GM11168 (cell line): ENCODE measurements around the gene COBL.

ENCODE experiments used
- in situ Hi-C: fragments of 300-500 bp; cut with MboI; formaldehyde crosslinking; loops from one replicate; pipeline ENCODE4 v1.12.0; 2022; ENCODE audit warnings: low sequenced_read_pairs; ENCODE audit not compliant: unreplicated experiment

The COBL gene

DNA sequence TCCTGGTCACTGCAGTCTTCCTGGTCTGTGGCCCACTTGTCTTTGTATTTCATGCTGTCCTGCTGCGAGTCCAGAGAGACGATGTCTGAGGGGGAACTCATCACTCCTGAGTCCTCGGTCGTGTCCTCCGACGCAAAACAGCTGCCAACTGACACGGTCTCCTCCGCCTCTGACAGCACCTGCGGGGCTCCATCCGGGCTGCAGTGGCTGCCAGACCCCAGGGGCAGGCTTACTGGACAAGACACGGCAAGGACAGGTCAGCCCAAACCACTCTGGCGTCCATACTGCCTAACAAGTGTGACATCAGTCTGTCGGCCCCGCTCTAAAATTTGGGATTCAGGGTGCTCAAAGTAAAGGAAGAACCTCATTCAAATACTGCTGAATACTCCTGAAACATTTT is 273.1 kb downstream of the COBL start:
- in situ Hi-C loops, result no loop called here

DNA sequence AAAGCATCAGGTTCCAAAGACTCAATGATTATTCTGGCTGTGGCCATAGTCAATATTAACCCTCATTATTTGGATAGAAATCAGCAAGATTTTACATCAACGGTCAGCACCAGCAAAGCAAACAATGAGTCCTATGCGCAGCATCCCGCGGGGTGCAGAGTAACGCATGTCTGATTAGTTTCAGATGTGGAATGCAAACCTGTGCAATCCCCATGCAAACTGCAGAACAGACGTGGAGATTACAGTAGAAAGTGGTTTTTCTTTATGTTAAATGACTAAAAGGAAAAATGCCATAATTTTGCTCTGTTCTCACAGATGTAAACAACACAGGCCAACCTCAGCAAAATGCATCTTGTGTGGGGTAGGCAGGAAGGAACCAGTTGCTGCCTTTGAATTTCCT is 275.8 kb downstream of the COBL start:
- in situ Hi-C loops, result no loop called here

DNA sequence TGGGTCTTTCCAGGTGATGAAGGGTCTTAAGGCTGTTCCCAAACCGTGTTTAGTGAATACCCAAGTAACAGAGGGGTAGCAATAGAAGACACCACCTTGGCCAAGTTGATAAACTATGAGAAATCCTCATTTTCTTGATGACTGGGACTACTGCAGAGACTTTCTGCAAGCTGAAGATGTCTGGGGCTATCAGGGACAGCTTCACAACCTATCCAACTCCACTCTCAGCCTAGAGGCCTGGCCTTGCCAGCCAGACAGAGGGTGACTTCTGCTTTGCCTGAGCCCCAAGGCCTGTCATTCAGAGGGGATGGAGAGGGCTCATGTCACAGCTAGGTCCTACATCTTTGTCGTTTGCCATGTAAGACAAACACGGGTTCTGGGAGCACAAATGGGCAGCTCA is 278.0 kb downstream of the COBL start:
- in situ Hi-C loops, result no loop called here

- in situ Hi-C loops, result no loop called here
Measured at GRCh38 chr7:51035716-51036115, 280.9 kb downstream of the COBL start.

- in situ Hi-C loops, result no loop called here
Measured at GRCh38 chr7:51034521-51035264, 281.9 kb downstream of the COBL start.

GRCh38 chr7:51033727-51034520 is 282.7 kb downstream of the COBL start:
- in situ Hi-C loops, result no loop called here

DNA sequence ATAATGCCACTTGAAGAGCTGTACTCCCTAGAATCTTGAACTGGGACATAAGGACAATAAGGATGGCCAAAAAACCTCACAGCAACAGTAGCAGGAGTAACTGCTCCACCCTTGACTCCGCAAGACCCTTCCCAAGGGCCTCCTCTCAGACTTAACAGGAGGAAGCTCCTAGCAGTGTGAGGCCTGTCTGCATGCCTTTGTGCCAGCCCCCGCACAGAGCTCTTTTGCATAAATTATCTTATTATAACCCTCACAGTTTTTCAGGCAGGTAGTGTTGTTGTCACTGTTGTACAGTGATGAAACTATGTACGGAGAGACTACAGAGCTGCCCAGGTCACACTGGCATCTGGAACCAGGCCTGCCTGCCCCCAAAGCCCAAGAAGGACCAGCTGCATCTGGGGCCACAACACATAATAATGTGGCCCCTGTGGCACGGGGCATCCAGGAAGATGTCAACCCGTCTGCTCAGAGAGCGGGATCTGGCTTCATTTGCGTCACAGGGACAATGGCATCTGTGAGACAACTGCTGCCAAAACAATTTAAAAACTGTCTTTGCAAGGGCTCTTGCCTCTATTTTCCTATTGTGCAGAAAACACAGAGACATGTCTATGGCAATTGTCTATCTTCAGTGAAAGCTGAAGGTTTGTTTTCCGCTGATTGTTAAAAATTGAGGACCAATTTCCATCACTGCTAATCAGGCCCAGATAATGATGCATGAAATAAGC is 284.7 kb downstream of the COBL start:
- in situ Hi-C loops, result no loop called here

GRCh38 chr7:51031216-51031615 is 285.4 kb downstream of the COBL start:
- in situ Hi-C loops, result no loop called here

GRCh38 chr7:51029701-51030191 is 286.9 kb downstream of the COBL start:
- in situ Hi-C loops, result no loop called here

DNA sequence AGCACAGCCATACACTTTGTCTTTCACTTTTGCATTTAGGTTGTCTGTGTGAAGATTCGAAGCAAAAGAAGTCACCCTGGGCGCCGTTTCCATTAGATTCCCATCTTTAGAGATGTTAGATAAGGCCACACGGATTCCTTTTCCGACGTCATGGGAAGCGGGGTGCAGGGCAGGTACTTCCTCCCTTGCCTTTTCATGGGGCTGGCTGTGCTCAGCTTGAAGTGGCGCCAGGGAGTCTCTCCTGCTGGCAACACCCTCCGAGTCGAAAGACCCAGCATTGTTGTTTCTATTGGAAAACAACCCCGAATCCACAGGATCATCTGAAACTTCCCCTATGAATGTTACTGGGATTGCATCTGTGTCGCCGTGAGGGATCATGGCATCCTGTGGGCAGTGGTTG is 287.5 kb downstream of the COBL start:
- in situ Hi-C loops, result no loop called here

- in situ Hi-C loops, result no loop called here
Measured at GRCh38 chr7:51027935-51028830, 288.4 kb downstream of the COBL start.

- in situ Hi-C loops, result no loop called here
Measured at GRCh38 chr7:51027106-51027934, 289.3 kb downstream of the COBL start.

- in situ Hi-C loops, result no loop called here
Measured at GRCh38 chr7:51026341-51026740, 290.3 kb downstream of the COBL start.

DNA sequence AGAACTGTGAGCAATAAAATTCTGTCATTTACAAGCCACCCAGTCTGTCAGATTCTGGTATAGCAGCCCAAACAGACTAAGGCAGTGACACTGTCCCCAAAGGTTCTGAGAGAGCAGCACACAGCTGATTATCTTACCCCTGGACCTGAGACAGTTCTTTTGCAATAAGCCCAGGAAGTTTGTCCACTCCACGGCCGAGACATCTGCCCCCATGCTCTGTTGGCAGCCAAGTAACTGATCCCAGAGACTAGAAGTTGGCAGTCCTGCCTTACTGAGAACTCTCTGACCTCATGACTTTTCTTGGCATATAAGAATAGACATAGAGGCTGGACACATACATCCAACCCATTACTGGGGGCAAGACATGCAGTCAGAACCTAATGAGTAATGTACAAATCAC is 290.9 kb downstream of the COBL start:
- in situ Hi-C loops, result no loop called here

DNA sequence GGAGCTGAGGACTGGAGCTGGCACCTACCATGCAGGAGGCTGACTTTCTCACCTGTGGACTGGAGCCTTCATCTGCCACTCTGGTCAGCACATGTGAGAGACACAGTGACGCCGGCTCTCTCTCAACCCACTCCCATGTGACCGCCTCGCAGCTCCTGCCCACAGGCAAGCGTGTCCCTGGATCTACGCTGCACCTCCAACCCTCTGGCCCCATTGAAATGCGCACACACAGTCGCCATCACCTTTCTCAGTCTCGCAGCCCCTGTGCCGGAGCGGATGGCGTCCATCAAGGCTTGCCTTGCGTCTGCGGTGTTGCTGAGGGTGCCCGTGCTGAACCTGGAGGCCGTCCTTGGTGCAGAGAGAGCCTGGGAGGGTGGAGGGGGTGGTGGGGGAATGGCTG is 291.7 kb downstream of the COBL start:
- in situ Hi-C loops, result no loop called here

DNA sequence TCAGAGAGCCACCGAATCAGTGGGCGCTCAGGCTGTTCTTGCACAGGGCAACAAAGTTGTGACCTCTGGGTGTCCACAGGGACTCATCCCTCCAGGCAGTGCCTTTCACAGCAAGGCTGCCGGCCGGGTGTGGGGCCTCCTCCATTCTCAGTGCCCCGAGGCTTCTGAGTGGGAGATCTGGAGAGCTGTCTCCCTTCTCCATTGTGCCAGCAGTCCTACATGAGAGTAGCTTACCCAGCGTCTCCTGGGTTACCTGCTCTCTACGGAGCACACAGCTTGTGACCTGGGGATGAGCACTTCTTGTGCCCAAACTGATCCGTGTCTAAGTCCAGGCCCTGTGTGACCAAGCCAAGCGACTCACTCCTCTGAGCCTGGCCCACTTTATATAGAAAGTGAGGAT is 293.1 kb downstream of the COBL start:
- in situ Hi-C loops, result no loop called here

DNA sequence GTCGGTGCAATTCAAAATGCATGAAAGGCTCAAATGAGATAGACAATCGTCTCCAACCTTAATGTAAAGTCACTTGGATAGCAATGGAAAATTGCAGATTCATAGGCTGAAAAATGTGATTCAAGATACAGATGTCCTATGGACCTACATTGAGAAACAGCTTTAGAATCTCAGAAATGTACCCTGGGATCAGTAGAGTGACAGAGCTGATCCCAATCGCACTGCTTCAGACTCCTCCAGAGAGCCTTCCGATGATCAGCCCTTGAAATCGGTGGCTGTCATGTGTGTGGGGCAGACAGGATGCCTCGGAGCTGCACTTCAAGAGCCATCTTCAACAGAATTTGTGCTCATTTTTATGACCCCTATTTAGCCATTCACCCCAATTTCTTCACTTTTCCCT is 293.8 kb downstream of the COBL start:
- in situ Hi-C loops, result no loop called here

DNA sequence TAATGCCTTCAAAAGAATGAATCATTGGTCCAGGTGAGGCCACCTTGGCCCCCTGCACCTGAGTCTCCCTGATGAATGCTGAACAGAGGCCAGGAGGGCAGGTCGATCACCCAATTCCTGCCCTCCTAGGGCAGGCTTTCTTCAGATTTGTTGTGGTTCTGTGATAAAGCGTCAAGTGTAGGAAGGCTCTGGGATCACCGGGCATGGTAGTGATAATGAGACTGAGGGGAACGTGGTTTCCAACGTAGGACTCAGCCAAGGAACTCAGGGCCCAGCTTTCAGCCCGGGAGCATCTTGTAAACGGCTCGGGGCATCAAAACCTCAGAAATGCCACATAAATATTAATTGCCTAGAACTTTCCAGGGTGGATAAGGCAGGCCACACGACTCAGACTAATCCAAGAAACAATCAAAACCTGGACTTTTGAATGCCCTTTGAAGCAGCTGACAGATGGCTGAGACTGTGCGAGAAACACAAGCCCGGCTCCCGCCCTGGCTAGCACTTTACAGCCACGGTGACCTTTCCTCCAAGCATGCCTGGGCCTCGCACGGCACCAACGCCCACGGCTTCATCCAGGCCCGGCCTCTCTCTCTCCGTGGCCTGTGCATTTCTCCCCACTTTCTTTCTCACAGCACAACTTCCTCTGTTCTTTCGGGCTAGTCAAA is 294.6 kb downstream of the COBL start:
- in situ Hi-C loops, result no loop called here

- in situ Hi-C loops, result no loop called here
Measured at GRCh38 chr7:51020944-51021343, 295.7 kb downstream of the COBL start.
